GM23338 (cell line): Measurements from ENCODE around the gene PNP. TPM values are rescaled to one million over a fixed set of nuclear protein-coding genes. Genes with fewer than 3 reads are reported as not detected.
"Not testable (repeated sequence)": the region's sequence is repeated elsewhere in the genome, so short reads cannot be mapped to it uniquely, and the experiment has no call there.

Experiments used
- ATAC-seq: fragments of 200-7000 bp; cut with Tn5 transposase; 3 replicates; pipeline ENCODE4 v1.9.1; 2020
- DNase-seq: peaks from one replicate; pipeline ENCODE4 v3.0.0-alpha.2; 2015; ENCODE audit warnings: low spot score
- H2AFZ ChIP-seq: fragments of 200-600 bp; sonication (generic); 2 replicates; pipeline ENCODE4 v1.8.0; 2016; ENCODE audit warnings: antibody characterized with exemption, mild to moderate bottlenecking, moderate library complexity
- H3F3A ChIP-seq: fragments of 200-600 bp; sonication (generic); replicated peaks from 2 replicates; pipeline ENCODE4 v1.8.0; 2017; ENCODE audit warnings: antibody characterized with exemption, mixed run types, low read depth
- H3K27ac ChIP-seq: fragments of 200-600 bp; sonication (generic); 2 replicates; pipeline ENCODE4 v1.6.1; 2016; ENCODE audit warnings: low read depth
- H3K27me3 ChIP-seq: fragments of 200-600 bp; sonication (generic); 2 replicates; pipeline ENCODE4 v1.8.0; 2016; ENCODE audit warnings: mild to moderate bottlenecking, mixed run types, moderate library complexity; ENCODE audit not compliant: insufficient read depth
- H3K36me3 ChIP-seq: fragments of 200-600 bp; sonication (generic); 2 replicates; pipeline ENCODE4 v1.8.0; 2016; ENCODE audit warnings: mild to moderate bottlenecking; ENCODE audit not compliant: insufficient read depth
- H3K4me1 ChIP-seq: fragments of 200-600 bp; sonication (generic); 2 replicates; pipeline ENCODE4 v1.8.0; 2016; ENCODE audit warnings: mild to moderate bottlenecking, moderate library complexity; ENCODE audit not compliant: insufficient read depth
- H3K4me2 ChIP-seq: fragments of 200-600 bp; sonication (generic); 2 replicates; pipeline ENCODE4 v1.7.1; 2017; ENCODE audit warnings: mixed run types
- H3K4me3 ChIP-seq: fragments of 200-600 bp; sonication (generic); 2 replicates; pipeline ENCODE4 v1.6.1; 2016; ENCODE audit warnings: mixed run types
- H3K79me2 ChIP-seq: fragments of 200-600 bp; sonication (generic); replicated peaks from 2 replicates; pipeline ENCODE4 v1.8.0; 2017; ENCODE audit warnings: mild to moderate bottlenecking; ENCODE audit not compliant: insufficient read depth
- H3K9me2 ChIP-seq: fragments of 200-600 bp; sonication (generic); 2 replicates; pipeline ENCODE4 v1.8.0; 2017; ENCODE audit not compliant: insufficient read depth
- H4K20me1 ChIP-seq: fragments of 200-600 bp; sonication (generic); replicated peaks from 2 replicates; pipeline ENCODE4 v1.8.0; 2017; ENCODE audit warnings: mild to moderate bottlenecking; ENCODE audit not compliant: insufficient read depth
- H3K27ac Mint-ChIP-seq: 2 replicates; pipeline ENCODE4 v1.8.0; 2020; ENCODE audit warnings: inconsistent platforms, mild to moderate bottlenecking, moderate library complexity, mixed read lengths
- H3K27me3 Mint-ChIP-seq: 3 replicates; pipeline ENCODE4 v1.8.0; 2022; ENCODE audit warnings: low read depth, mild to moderate bottlenecking, moderate library complexity, mixed read lengths, inconsistent platforms; ENCODE audit not compliant: insufficient read depth, poor library complexity
- H3K36me3 Mint-ChIP-seq: 3 replicates; pipeline ENCODE4 v1.8.0; 2021; ENCODE audit warnings: low read depth, mild to moderate bottlenecking, inconsistent platforms, moderate library complexity, mixed read lengths
- H3K4me1 Mint-ChIP-seq: 3 replicates; pipeline ENCODE4 v1.8.0; 2020; ENCODE audit warnings: mild to moderate bottlenecking, inconsistent platforms, mixed read lengths
- H3K4me3 Mint-ChIP-seq: 3 replicates; pipeline ENCODE4 v1.8.0; 2021; ENCODE audit warnings: moderate library complexity, mild to moderate bottlenecking, inconsistent platforms, mixed read lengths
- H3K9me3 Mint-ChIP-seq: 3 replicates; pipeline ENCODE4 v1.8.0; 2020; ENCODE audit warnings: moderate library complexity, mild to moderate bottlenecking, inconsistent platforms, mixed read lengths
- CREB1 ChIP-seq: fragments of 250-450 bp; sonication (Bioruptor Pico); IDR thresholded peaks from 2 replicates; pipeline ENCODE4 v1.5.0; 2020; ENCODE audit warnings: low read depth, mild to moderate bottlenecking, moderate library complexity
- EZH2 ChIP-seq: fragments of 200-600 bp; sonication (generic); IDR thresholded peaks from one replicate; pipeline ENCODE4 v1.8.0; 2017; ENCODE audit warnings: antibody characterized with exemption, mild to moderate bottlenecking, low read depth; ENCODE audit not compliant: unreplicated experiment
- EZH2phosphoT487 ChIP-seq: fragments of 200-600 bp; sonication (generic); IDR thresholded peaks from one replicate; pipeline ENCODE4 v1.8.1; 2018; ENCODE audit warnings: antibody characterized with exemption; ENCODE audit not compliant: unreplicated experiment
- JUNB ChIP-seq: IDR thresholded peaks from one replicate; pipeline ENCODE4 v1.6.1; 2016; ENCODE audit warnings: antibody characterized with exemption; ENCODE audit not compliant: unreplicated experiment
- NANOG ChIP-seq: IDR thresholded peaks from 2 replicates; pipeline ENCODE4 v1.6.1; 2016; ENCODE audit warnings: antibody characterized with exemption, borderline replicate concordance
- POLR2AphosphoS5 ChIP-seq: IDR thresholded peaks from 2 replicates; pipeline ENCODE4 v1.6.1; 2016; ENCODE audit warnings: antibody characterized with exemption, low read depth
- STAT1 ChIP-seq: IDR thresholded peaks from one replicate; pipeline ENCODE4 v1.6.1; 2016; ENCODE audit warnings: antibody characterized with exemption; ENCODE audit not compliant: unreplicated experiment
- ZNF114 ChIP-seq: fragments of 250-450 bp; sonication (Bioruptor Pico); IDR thresholded peaks from 2 replicates; pipeline ENCODE4 v1.5.0; 2020; ENCODE audit warnings: mild to moderate bottlenecking, moderate library complexity
- polyA plus RNA-seq: library from polyadenylated mRNA; unstranded; fragments of >200 nt; fragmentation: Nextera tagmentation; extraction: Ambion mirVana; gene quantifications from 2 replicates; pipeline ENCODE4 v1.2.1, GENCODE V29; 2016
- total RNA-seq: library from RNA; depleted of rRNA; stranded (reverse); fragments of >200 nt; shearing (Covaris generic); gene quantifications from 2 replicates; pipeline ENCODE4 v1.2.3, GENCODE V29; 2014
- TF ChIP-seq, protein P1 (sequence below): IDR thresholded peaks from one replicate; pipeline ENCODE4 v1.6.1; 2018; ENCODE audit warnings: antibody characterized with exemption; ENCODE audit not compliant: unreplicated experiment
- TF ChIP-seq, protein P2 (sequence below): IDR thresholded peaks from 2 replicates; pipeline ENCODE4 v1.6.1; 2016; ENCODE audit warnings: antibody characterized with exemption

The PNP gene
- total and polyA plus RNA-seq, 2 experiments from 2014 or later = 60.7 to 102 TPM

DNA sequence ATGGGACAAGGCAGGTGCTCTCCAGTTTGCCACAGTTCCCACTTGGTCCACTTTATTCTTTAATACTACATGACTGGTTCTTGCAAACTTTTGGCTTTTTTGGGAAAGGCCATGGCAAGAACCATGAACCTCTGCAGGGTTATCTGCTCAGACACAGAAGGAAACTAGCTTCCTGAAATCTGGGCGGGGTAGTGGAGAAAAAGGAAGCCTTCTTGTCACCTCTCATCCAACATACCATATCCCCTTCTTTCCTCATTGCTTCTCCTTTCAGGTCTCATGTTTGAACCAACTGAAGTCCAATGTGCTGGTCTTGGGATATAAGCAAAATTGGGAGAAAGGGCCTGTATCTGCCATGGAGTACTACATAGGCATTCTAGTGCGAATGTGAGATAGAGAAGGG, 27.7 kb upstream of the PNP start:
- Histone ChIP-seq H2AFZ (no peak overlapping the region), H3K27me3 (peaks cover 3% of the 10 kb centered on the region; the same call in 1 of the 2 replicates), H3K4me3 (no peak overlapping the region), H3K4me1 (no peaks in the 10 kb centered on the region), H3K79me2 (no peaks in the 10 kb centered on the region), H3K4me2 (no peak overlapping the region), H3K36me3 (peaks cover 7% of the 10 kb centered on the region), H3K9me2 (0 out of 2 replicates have a peak, but pooled peaks cover 9% of the 10 kb centered on the region), H4K20me1 (no peaks in the 10 kb centered on the region), H3F3A (no peaks in the 10 kb centered on the region), H3K27ac (no peak overlapping the region)
- H3K4me1 Mint-ChIP-seq = 0 out of 3 replicates have a peak, but pooled peaks cover 3% of the 10 kb centered on the region
- H3K27me3 Mint-ChIP-seq = peaks cover 5% of the 10 kb centered on the region
- H3K27ac Mint-ChIP-seq = no peak overlapping the region
- peaks cover 7% of the 10 kb centered on the region; the same call in 2 of the 3 replicates for H3K36me3 Mint-ChIP-seq
- TF ChIP-seq ZNF114 (CRISPR knock-in tag) = no peak
- DNase-seq (no peak), ATAC-seq (no peak)
- peaks cover 4% of the 10 kb centered on the region; the same call in 2 of the 3 replicates for H3K9me3 Mint-ChIP-seq
- no peak overlapping the region for H3K4me3 Mint-ChIP-seq

DNA sequence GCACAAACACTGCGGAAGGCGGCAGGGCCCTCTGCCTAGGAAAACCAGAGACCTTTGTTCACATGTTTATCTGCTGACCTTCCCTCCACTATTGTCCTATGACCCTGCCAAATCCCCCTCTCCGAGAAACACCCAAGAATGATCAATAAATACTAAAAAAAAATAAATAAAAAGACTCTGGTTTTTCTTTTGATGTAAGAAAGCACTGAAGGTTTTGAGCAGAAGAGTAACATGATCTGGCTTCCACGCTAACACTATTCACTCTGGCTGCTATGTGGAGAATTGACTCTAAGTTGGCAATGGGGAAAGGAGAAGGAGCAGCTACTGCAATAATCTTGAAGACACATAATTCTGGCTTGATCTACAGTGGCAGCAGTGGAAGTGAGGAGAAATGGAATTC, 25.6 kb upstream of the PNP start:
- H2AFZ ChIP-seq, H3K4me2 ChIP-seq, ATAC-seq, H3K27me3 ChIP-seq, H3K4me3 Mint-ChIP-seq, H3K4me1 Mint-ChIP-seq, DNase-seq, H4K20me1 ChIP-seq, H3K36me3 Mint-ChIP-seq, H3K79me2 ChIP-seq, H3K27me3 Mint-ChIP-seq, H3F3A ChIP-seq, H3K27ac Mint-ChIP-seq, H3K9me3 Mint-ChIP-seq, H3K27ac ChIP-seq, H3K4me1 ChIP-seq, H3K4me3 ChIP-seq: not testable (repeated sequence)
- 0 out of 2 replicates have a peak, but pooled peaks cover 11% of the 10 kb centered on the region for H3K9me2 ChIP-seq
- peaks cover 29% of the 10 kb centered on the region for H3K36me3 ChIP-seq

DNA sequence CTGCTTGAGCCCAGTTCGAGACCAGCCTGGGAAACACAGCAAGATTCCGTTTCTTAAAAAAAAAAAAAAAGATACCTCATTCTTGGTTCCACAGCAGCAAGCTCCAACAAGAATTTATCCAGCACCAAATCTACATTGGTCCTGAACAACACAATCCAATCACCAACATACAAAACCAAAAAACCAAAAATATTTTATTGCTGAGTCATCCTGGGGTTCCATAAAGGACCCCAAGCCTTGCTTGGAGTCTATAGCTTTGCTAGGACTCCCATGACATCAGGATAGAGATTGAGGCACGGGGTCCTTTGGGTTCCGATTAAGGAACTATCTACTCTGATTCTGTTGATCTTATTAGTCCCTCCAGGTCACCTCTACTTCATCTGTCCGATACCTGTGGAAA, 22.3 kb upstream of the PNP start:
- peaks cover 16% of the 10 kb centered on the region for H3K36me3 Mint-ChIP-seq
- peaks cover 4% of the 10 kb centered on the region; the same call in 1 of the 3 replicates for H3K9me3 Mint-ChIP-seq
- Histone ChIP-seq H4K20me1 (no peaks in the 10 kb centered on the region; the same call in 1 of the 2 replicates), H3K4me2 (no peak overlapping the region), H3K36me3 (peaks cover 51% of the 10 kb centered on the region), H3K27me3 (no peaks in the 10 kb centered on the region), H3F3A (no peaks in the 10 kb centered on the region), H3K4me1 (no peaks in the 10 kb centered on the region), H3K79me2 (no peaks in the 10 kb centered on the region), H3K9me2 (0 out of 2 replicates have a peak, but pooled peaks cover 9% of the 10 kb centered on the region), H2AFZ (no peak overlapping the region), H3K4me3 (no peak overlapping the region), H3K27ac (no peak overlapping the region)
- no peaks in the 10 kb centered on the region for H3K27me3 Mint-ChIP-seq
- H3K27ac Mint-ChIP-seq = peak overlapping the region; percentile 53
- H3K4me1 Mint-ChIP-seq = no peaks in the 10 kb centered on the region
- DNase-seq (no peak), ATAC-seq (no peak)
- no peak overlapping the region for H3K4me3 Mint-ChIP-seq
- TF ChIP-seq NANOG (no peak), ZNF114 (CRISPR knock-in tag) (no peak), EZH2 (no peak), POLR2AphosphoS5 (no peak), STAT1 (no peak), EZH2phosphoT487 (no peak), JUNB (no peak), CREB1 (CRISPR knock-in tag) (no peak)
- TF ChIP-seq, protein P1, sequence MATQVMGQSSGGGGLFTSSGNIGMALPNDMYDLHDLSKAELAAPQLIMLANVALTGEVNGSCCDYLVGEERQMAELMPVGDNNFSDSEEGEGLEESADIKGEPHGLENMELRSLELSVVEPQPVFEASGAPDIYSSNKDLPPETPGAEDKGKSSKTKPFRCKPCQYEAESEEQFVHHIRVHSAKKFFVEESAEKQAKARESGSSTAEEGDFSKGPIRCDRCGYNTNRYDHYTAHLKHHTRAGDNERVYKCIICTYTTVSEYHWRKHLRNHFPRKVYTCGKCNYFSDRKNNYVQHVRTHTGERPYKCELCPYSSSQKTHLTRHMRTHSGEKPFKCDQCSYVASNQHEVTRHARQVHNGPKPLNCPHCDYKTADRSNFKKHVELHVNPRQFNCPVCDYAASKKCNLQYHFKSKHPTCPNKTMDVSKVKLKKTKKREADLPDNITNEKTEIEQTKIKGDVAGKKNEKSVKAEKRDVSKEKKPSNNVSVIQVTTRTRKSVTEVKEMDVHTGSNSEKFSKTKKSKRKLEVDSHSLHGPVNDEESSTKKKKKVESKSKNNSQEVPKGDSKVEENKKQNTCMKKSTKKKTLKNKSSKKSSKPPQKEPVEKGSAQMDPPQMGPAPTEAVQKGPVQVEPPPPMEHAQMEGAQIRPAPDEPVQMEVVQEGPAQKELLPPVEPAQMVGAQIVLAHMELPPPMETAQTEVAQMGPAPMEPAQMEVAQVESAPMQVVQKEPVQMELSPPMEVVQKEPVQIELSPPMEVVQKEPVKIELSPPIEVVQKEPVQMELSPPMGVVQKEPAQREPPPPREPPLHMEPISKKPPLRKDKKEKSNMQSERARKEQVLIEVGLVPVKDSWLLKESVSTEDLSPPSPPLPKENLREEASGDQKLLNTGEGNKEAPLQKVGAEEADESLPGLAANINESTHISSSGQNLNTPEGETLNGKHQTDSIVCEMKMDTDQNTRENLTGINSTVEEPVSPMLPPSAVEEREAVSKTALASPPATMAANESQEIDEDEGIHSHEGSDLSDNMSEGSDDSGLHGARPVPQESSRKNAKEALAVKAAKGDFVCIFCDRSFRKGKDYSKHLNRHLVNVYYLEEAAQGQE = no peak
- TF ChIP-seq, protein P2, sequence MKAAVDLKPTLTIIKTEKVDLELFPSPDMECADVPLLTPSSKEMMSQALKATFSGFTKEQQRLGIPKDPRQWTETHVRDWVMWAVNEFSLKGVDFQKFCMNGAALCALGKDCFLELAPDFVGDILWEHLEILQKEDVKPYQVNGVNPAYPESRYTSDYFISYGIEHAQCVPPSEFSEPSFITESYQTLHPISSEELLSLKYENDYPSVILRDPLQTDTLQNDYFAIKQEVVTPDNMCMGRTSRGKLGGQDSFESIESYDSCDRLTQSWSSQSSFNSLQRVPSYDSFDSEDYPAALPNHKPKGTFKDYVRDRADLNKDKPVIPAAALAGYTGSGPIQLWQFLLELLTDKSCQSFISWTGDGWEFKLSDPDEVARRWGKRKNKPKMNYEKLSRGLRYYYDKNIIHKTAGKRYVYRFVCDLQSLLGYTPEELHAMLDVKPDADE = no peak
